Mucosa of stomach (tissue), 1 donor: Measurements from ENCODE around the gene SNX4.

Source experiments
- H3K27me3 ChIP-seq: one replicate; pipeline ENCODE4 v1.7.0; 2013; ENCODE audit warnings: mild to moderate bottlenecking, low read length; ENCODE audit not compliant: control insufficient read depth, insufficient read depth
- H3K36me3 ChIP-seq: one replicate; pipeline ENCODE4 v1.7.0; 2013; ENCODE audit warnings: low read length; ENCODE audit not compliant: control insufficient read depth, insufficient read depth
- H3K4me1 ChIP-seq: one replicate; pipeline ENCODE4 v1.7.0; 2013; ENCODE audit warnings: mild to moderate bottlenecking, low read length; ENCODE audit not compliant: control insufficient read depth, insufficient read depth
- H3K4me3 ChIP-seq: one replicate; pipeline ENCODE4 v1.7.0; 2013; ENCODE audit warnings: low read length
- H3K9ac ChIP-seq: one replicate; pipeline ENCODE4 v1.7.0; 2013; ENCODE audit warnings: mild to moderate bottlenecking, low read length, moderate library complexity
- H3K9me3 ChIP-seq: one replicate; pipeline ENCODE4 v1.7.0; 2013; ENCODE audit warnings: mild to moderate bottlenecking, low read length, moderate library complexity; ENCODE audit not compliant: control insufficient read depth
- donor health status: Pancreatic carcinoma.

SNX4 gene

DNA sequence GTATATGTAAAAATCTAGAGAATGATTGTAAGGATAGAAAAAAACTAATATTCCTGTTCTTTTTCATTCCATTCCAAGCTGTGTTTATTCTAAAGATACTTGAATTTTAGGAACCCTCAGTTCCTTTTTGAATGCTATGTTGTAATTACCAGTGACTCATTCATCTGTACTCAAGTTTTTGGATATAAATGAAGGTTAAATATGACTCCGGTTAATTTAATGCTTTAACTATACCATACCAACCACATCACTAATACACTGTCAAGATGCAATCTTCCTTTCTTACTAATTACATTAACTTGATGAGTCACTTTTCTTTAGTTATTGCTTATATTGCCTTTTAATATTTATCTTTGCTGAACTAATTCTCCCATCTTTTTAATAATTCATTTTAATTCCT, 76.1 kb downstream of the SNX4 start:
- peaks cover 17% of the 10 kb centered on the region for H3K4me1 ChIP-seq
- H3K9me3 ChIP-seq: no peaks in the 10 kb centered on the region
- H3K9ac ChIP-seq: no peak overlapping the region
- H3K27me3 ChIP-seq: no peaks in the 10 kb centered on the region
- H3K4me3 ChIP-seq: no peak overlapping the region
- H3K36me3 ChIP-seq: no peaks in the 10 kb centered on the region

DNA sequence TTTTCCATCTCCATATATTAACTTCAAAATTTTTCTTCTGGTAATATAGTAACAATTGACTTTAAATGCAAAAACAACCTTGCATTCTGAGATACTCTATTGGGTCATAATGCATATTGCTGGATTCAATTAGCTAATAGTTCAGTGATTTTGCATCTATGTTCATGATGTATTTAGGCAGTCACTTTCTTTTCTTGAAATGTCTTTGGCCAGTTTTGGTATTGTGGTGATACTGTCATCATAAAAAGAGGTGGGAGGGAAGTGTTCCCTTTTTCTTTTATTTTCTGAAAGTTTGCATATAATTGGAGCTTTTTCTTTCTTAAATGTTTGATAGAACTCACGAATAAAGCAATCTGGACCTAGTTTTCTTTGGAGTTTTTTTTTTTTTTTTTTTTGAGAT, 77.5 kb downstream of the SNX4 start:
- no peaks in the 10 kb centered on the region for H3K9me3 ChIP-seq
- peaks cover 21% of the 10 kb centered on the region for H3K4me1 ChIP-seq
- H3K4me3 ChIP-seq: no peak overlapping the region
- H3K9ac ChIP-seq: no peak overlapping the region
- H3K36me3 ChIP-seq: no peaks in the 10 kb centered on the region
- H3K27me3 ChIP-seq: no peaks in the 10 kb centered on the region

DNA sequence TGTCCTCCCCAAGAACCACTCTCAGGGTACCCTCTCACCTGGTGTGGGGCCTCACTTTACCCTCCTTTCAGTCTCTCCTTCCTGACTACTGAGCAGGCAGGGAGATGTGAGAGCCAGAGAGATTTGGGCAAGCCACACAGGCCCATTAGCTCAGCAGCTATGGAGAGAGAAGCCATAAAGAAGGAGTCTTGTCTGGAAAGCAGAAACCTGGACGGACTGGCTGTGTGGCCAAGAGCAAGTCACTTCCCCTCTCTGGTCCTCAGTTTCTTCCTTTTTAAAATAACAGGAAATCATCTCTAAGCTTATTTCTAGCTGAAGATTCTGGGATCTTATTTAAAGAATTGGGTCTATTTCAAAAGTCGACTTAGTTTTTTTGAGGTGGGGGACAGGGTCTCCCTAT, 79.0 kb downstream of the SNX4 start:
- no peak overlapping the region for H3K4me3 ChIP-seq
- no peaks in the 10 kb centered on the region for H3K9me3 ChIP-seq
- H3K9ac ChIP-seq: no peak overlapping the region
- no peaks in the 10 kb centered on the region for H3K27me3 ChIP-seq
- H3K36me3 ChIP-seq: no peaks in the 10 kb centered on the region
- H3K4me1 ChIP-seq: peaks cover 22% of the 10 kb centered on the region

DNA sequence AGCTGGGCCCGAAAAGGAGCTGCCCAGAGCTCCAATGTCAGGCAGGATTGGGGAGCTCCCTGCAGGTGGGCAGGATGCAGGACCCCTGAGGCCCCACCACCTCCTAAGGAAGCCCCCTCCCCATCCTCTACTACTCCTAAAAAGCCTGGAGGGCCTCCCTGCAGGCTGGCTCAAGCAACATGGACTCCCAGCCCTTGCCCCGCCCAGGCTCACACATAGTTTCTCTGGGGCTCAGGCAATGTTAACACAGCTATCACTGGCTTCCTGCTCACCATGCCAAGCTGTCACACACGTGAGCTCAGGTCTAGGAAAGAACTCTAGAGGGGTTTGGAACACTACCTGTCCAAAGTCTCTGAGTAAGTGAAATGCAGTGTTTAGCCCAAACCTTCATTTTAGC, 79.4 kb downstream of the SNX4 start:
- no peaks in the 10 kb centered on the region for H3K9me3 ChIP-seq

GRCh38 chr3:125437631-125438435, 82.2 kb downstream of the SNX4 start:
- H3K4me3 ChIP-seq: no peak overlapping the region
- no peaks in the 10 kb centered on the region for H3K36me3 ChIP-seq
- H3K9me3 ChIP-seq: no peaks in the 10 kb centered on the region
- H3K4me1 ChIP-seq: peaks cover 28% of the 10 kb centered on the region
- H3K9ac ChIP-seq: no peak overlapping the region
- H3K27me3 ChIP-seq: no peaks in the 10 kb centered on the region

More for the DNA sequence above, 79.4 kb downstream of the SNX4 start:
- Histone ChIP-seq H3K36me3 (no peaks in the 10 kb centered on the region), H3K27me3 (no peaks in the 10 kb centered on the region), H3K4me3 (no peak overlapping the region), H3K9ac (peak overlapping the region; percentile 23), H3K4me1 (peaks cover 22% of the 10 kb centered on the region)

GRCh38 chr3:125436921-125437320, 83.1 kb downstream of the SNX4 start:
- Histone ChIP-seq H3K27me3 (no peaks in the 10 kb centered on the region), H3K36me3 (no peaks in the 10 kb centered on the region), H3K9ac (no peak overlapping the region), H3K9me3 (no peaks in the 10 kb centered on the region), H3K4me1 (peaks cover 28% of the 10 kb centered on the region), H3K4me3 (no peak overlapping the region)

GRCh38 chr3:125435231-125435630, 84.8 kb downstream of the SNX4 start:
- Histone ChIP-seq H3K4me3 (no peak overlapping the region), H3K4me1 (peaks cover 17% of the 10 kb centered on the region), H3K9me3 (no peaks in the 10 kb centered on the region), H3K9ac (no peak overlapping the region), H3K27me3 (no peaks in the 10 kb centered on the region), H3K36me3 (no peaks in the 10 kb centered on the region)

GRCh38 chr3:125434582-125435011, 85.4 kb downstream of the SNX4 start:
- Histone ChIP-seq H3K27me3 (no peaks in the 10 kb centered on the region), H3K4me3 (no peak overlapping the region), H3K36me3 (no peaks in the 10 kb centered on the region), H3K9ac (no peak overlapping the region), H3K4me1 (peaks cover 11% of the 10 kb centered on the region), H3K9me3 (no peaks in the 10 kb centered on the region)

- no peak overlapping the region for H3K9ac ChIP-seq
- H3K4me1 ChIP-seq: peaks cover 10% of the 10 kb centered on the region
- no peak overlapping the region for H3K4me3 ChIP-seq
- H3K9me3 ChIP-seq: no peaks in the 10 kb centered on the region
- no peaks in the 10 kb centered on the region for H3K27me3 ChIP-seq
- no peaks in the 10 kb centered on the region for H3K36me3 ChIP-seq
These were observed 86.4 kb downstream of the SNX4 start for GRCh38 chr3:125433611-125434041.

- peaks cover 10% of the 10 kb centered on the region for H3K4me1 ChIP-seq
- H3K36me3 ChIP-seq: no peaks in the 10 kb centered on the region
- H3K9ac ChIP-seq: no peak overlapping the region
- H3K27me3 ChIP-seq: no peaks in the 10 kb centered on the region
- H3K9me3 ChIP-seq: no peaks in the 10 kb centered on the region
- no peak overlapping the region for H3K4me3 ChIP-seq
These were observed 86.9 kb downstream of the SNX4 start for GRCh38 chr3:125433091-125433534.

- Histone ChIP-seq H3K9me3 (no peaks in the 10 kb centered on the region), H3K27me3 (no peaks in the 10 kb centered on the region), H3K4me3 (no peak overlapping the region), H3K9ac (no peak overlapping the region), H3K36me3 (no peaks in the 10 kb centered on the region), H3K4me1 (peaks cover 5% of the 10 kb centered on the region)
These were observed 87.9 kb downstream of the SNX4 start for GRCh38 chr3:125431912-125432790.

- Histone ChIP-seq H3K9ac (no peak overlapping the region), H3K36me3 (no peaks in the 10 kb centered on the region), H3K4me1 (peaks cover 5% of the 10 kb centered on the region), H3K4me3 (no peak overlapping the region), H3K9me3 (no peaks in the 10 kb centered on the region), H3K27me3 (no peaks in the 10 kb centered on the region)
These were observed 88.6 kb downstream of the SNX4 start for GRCh38 chr3:125431391-125431790.
